HG03135 (cell line): ENCODE data around the gene MDFI.

Experiments used
- ATAC-seq: cut with Tn5 transposase; IDR thresholded peaks from one replicate; pipeline ENCODE4 v1.9.1; 2021; ENCODE audit warnings: mild to moderate bottlenecking, moderate library complexity; ENCODE audit not compliant: unreplicated experiment

The MDFI gene

GRCh38 chr6:41700463-41701347 is 62.4 kb downstream of the MDFI start:
- no peak for ATAC-seq

GRCh38 chr6:41702089-41702745 is 63.9 kb downstream of the MDFI start:
- no peak for ATAC-seq

DNA sequence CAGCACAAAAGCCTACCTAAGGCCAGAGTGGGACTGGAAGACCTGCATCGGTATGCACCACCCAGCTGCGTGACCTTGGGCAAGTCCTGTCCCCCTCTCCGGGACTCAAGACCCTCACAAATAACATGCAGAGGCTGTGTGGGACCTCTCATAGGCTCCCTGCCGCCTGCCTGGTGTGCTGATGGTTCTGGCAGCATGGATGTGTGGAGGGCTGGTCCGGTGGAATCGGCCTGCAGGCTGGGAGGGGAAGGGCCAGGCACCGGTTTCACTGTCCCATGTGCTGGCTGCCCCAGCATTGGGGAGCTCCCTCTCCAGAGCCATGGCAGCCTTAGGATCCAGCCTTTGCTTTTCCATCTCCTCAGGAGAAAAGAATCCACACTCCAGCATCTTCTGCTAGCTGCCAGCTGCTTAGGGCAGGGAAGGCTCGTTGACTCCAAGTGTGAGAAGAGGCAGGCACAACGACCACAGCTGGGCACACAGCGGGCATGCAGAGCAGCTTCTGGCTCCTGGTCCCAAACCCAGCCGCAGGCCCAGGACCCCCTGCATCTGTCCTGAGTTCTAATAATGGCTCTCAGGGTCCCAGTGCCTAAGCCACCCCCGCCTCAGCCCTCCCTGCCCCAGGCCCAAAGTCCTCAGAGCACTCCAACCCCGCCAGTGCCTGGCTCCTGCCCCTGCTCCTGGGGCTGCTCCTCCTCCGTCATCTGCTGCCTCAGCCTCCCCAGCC is 64.7 kb downstream of the MDFI start:
- ATAC-seq, result no peak
